Measurements from ENCODE around the gene CCR6.
"Not testable (repeated sequence)": the region's sequence is repeated elsewhere in the genome, so short reads cannot be mapped to it uniquely, and the experiment has no call there.

CCR6 gene

GRCh38 chr6:167122827-167123657 lies at the start of gene CCR6:
CCR6 (plus strand) TSS chr6:167123096; CDS start chr6:167136135, 13,039 bp downstream.
- DNase-seq: no peak

DNA sequence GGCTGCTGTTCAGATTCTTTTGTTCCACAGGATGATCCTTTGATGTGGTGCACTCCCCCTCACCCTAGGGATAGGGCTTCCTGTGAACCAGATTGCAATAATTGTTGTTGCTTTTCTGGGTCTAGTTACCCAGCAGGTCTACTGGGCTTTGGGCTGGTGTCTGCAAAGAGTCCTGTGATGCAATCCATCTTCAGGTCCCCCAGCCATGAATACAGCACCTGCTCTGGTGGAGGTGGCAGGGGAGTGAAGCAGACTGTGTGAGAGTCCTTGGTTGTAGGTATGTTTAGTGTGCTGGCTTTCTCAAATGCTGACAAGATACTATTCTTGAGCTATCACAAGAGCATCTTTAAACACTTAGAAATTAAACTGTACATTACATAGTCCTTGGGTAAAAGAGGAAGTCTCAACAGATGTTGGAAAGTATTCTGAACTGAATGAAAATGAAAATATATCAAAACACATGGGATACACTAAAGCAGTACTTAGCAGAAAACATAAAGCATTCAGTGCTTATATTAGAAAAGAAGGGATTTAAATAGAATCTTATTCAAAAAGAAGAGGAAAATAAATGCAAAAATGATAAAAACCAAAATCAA lies 49.1 kb upstream of the CCR6 start:
- no peak for DNase-seq

GRCh38 chr6:167077241-167077932 lies 45.5 kb upstream of the CCR6 start:
- no peak for DNase-seq

DNA sequence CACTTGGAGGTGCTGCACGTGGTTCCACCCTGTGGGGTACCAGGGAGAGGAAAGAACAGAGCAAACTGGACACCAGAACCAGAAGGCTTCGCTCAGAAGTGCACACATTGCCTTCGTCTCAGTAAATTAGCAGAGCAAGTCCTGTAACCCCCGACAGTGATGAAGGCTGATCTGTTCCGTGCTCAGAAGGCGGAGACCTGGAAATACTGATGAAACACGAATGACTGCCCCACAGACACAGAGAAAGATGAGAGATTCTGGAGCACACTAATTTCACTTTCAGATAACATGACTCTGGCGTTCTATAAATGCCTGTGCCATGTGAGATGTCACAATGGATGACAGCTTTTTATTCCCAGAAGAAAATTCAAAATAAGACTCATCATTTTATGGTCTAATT lies 44.2 kb upstream of the CCR6 start:
- no peak for DNase-seq

- no peak for DNase-seq
These were observed 43.0 kb upstream of the CCR6 start for GRCh38 chr6:167079853-167080297.

- DNase-seq: no peak
These were observed 35.0 kb upstream of the CCR6 start for GRCh38 chr6:167087857-167088354.

DNA sequence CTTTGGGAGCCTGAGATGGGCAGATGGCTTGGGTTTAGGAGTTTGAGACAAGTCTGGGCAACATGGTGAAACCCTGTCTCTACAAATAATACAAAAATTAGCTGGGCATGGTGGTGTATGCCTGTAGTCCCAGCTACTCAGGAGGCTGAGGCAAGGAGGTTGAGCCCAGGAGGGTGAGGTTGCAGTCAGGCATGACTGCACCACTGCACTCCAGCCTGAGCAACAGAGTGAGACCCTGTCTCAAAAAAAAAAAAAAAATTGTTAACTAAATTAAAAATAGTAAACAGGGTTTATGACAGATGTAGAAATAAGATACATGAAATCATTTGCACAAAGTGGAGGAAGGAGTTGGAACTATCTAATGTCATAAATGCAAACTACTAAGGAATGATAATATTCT lies 34.2 kb upstream of the CCR6 start:
- DNase-seq: not testable (repeated sequence)

DNA sequence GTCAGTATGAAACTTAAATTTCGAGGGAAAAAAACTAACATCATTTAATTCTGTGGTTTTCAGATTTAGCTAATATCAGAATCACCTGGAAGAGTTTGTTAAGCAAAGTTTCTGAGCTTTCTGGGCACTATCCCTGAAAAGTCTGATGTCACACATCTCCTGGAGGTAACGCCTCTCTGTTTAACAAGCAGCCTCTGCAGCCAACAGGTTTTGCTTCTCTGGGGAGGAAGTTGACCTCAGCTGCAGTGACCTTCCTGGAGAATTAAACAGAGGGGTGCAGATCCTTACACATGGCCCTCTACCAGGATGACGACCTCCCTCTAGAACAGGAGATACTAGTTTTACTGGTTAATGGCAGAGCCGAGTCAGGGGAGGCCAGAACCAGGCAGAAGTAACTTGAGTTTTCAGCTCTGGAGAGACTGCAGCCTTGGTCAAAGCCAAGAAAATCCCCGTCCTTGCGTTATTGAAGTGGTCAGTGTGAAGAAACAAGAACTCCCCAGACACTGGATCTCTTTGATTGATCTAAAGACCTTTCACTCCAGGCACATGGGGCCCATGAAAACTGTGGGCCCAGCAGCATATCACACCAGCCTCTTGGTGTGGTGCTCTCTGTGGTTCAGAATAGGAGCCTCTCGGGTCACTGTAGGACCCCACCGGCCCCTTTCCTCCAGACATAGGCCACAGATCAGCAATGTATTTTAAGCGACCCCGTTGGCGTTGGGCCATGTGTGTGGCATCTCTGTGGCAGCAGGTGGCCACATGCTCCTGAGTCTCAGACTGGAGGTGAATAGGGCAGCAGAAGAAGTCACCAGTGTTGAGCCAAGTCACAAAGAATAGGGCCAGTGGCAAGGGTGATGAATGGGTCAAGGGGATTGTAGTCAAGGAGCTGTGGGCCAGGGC lies 33.4 kb upstream of the CCR6 start:
- DNase-seq: no peak

- no peak for DNase-seq
These were observed 32.7 kb upstream of the CCR6 start for GRCh38 chr6:167090171-167090570.

- no peak for DNase-seq
These were observed 31.7 kb upstream of the CCR6 start for GRCh38 chr6:167091026-167091804.

- DNase-seq: no peak
These were observed 31.1 kb upstream of the CCR6 start for GRCh38 chr6:167091805-167092107.

- DNase-seq: no peak
These were observed 30.1 kb upstream of the CCR6 start for GRCh38 chr6:167092672-167093339.

GRCh38 chr6:167093406-167093921 lies 29.4 kb upstream of the CCR6 start:
- no peak for DNase-seq

DNA sequence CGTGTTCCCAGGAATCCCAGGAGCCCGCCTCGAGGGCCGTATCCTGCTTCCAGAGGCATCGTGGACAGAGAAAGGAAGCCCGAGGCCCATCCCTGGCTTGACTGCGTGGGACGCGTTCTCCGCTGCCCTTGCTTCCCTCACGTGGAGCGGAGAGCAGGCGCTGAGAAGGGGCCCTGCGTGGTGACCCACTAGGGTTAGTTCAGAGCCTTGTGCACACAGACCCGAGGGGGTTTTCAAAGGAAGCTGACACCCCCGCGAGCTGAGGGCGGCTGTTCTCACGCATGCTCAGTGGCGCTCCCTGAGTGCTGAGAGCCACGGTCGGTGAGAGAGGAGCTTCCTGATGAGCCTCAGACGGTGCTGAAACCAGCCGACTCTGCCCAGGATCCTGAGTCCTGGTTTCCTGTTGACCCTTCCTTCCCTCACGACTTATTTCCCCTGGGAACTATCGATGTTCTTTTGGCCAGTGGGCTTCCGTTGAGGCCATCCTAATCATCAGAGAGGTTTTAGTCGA lies 28.9 kb upstream of the CCR6 start:
- DNase-seq: no peak

GRCh38 chr6:167094436-167094819 lies 28.5 kb upstream of the CCR6 start:
- no peak for DNase-seq

DNA sequence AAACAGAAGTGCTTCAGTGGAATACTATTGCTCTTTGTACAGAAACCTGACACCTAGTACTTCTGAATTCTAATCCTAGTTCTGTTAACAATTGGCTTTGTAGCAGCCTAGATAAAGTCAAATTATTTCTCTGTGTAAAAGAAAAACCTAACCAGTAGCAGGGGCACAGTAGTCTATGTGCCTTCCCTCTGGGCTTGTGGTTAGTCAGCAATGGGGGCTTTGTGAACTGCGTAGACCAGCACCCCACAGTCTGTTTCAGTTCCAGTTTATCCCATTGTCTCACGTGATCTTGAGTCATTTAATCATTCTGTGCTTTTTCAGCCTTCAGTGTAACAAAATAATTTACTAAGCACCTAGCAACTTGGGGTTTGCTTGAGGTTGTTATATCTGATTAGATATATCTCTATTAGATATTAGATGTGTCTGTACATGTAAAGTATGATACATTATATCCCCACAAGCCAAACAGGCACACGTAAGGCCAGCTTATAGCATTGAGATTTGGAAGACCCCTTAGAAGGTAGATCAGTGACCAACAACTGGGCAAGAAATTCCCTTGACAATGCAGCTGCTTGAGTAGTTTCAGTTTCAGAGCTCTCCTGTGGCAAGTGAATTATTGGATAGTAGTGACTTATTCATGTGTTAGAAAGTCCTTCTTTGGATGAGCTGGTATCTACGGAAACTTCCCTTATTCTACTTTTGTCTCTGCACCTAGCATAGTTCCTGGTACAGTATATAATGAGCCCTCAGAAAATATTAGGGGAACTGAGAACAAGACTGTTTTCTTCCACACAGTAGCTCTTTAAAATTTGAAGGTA lies 27.9 kb upstream of the CCR6 start:
- no peak for DNase-seq

- no peak for DNase-seq
These were observed 27.0 kb upstream of the CCR6 start for GRCh38 chr6:167095888-167096287.

- DNase-seq: no peak
These were observed 25.9 kb upstream of the CCR6 start for GRCh38 chr6:167096991-167097390.

DNA sequence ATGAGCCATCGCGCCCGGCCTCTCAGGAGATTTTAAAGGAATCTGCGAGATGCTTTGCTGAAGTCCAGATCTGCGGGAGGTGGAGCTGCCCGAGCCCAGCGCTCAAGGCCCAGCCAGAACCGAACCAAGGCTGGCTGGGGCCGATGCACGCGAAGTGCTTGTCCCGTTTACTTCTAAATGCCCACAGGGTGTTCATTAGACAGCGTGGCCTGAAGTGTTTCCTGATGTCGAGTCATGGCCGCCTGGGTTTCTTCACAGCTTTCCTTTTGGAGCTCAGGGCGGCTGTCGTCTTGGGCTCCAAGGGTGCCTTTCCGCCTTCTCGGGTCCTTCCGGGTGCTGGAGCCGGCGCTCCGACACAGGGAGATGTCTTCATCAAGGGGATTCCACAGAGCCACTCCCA lies 25.1 kb upstream of the CCR6 start:
- no peak for DNase-seq

DNA sequence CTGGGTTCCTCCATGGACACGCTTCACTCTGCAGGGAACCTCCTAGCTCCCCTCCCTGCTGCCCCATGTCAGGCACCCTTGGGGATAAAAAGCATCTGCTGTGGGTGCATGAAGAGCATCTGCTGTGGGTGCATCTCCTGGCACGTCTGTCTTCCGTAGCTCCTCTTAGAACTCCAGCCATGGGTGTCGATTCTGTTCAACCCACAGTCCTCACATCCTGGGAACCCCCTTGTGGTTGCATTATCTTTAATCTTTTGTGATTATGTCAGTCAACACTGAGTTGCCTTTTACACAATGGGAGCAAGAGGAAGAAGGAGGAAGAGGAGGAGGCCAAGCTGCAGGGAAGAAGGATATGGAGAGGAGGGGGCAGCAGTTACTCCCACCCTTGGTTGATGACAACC lies 24.1 kb upstream of the CCR6 start:
- no peak for DNase-seq
